HTR-8/SVneo (cell line): Measurements from ENCODE around the gene SLC7A10.
"Not testable (repeated sequence)": the region's sequence is repeated elsewhere in the genome, so short reads cannot be mapped to it uniquely, and the experiment has no call there.

ENCODE experiments used
- DNase-seq: peaks from one replicate; pipeline ENCODE4 v3.0.0; 2011; ENCODE audit warnings: low spot score, mixed read lengths; ENCODE audit not compliant: insufficient read length
- FAIRE-seq: peaks from 2 replicates; lab custom pipeline; 2011; peaks lifted over from hg19 to GRCh38; lab: Jason Lieb, UNC

SLC7A10 gene

DNA sequence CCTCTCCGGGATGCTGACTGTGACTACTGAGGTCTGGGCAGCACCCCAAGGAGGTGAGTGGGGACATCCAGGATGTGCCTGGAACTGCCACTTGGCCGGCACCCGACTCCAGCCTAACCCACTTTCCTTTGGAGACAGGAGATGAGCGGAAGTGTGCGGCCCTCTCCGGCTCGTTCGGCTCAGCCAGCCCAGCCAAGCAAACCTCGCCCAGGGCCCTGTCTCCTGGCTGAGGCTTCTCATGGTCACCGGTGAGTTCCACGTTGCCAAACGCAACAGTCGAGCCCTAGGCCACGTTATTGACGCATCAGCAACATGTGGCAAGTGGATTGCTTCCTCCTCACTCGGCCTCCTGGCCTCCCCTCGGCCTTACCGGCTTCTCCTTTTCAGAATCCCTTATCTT is 5.5 kb downstream of the SLC7A10 start:
- no peak for DNase-seq
- FAIRE-seq, result no peak

DNA sequence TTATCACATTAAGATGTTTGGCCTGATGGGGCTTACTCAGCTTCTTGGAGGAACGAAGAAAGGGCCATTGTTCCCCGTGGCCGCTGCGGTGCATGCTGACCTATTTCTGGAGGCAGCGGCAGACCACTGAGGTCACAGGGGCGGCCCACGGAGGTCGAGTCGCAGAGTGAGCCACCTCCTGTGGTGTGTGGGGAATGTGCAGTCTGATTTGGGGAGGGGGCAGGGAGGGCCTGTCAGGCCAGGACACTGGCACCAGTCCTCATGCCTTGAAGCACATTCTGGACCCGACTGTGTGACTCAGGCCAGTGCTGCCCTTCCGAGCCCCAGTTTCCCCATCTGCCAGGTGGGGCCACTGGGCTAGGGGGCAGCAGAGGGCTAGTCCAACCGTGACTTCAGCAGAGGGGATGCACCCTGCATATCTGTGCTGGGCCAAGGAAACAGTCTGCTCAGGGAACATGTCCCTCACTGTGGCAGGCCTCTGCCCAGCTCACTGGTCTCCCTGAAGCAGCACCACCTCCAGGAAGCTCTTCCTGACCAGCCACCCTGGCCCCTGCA is 6.3 kb downstream of the SLC7A10 start:
- peak; percentile 60 for FAIRE-seq
- DNase-seq, result no peak

DNA sequence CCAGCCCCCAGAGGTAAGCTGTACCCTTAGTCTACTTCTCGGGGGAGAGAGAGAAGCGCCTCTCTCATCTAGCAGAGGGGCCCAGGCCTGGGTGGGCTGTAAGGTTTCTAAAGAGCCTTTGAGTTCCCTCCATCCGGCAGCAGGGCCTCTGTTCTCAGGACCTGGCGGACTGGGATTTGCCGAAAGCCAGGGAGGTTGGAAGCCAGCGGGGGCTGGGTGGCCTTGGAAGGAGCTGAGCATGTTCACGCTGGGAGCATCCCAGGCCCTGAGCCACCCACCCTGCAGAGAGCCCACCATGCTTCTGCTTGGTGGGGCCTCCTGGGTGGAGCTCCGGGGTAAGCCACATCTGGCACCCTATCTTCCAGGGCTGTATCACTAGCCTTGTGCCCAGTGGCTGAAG is 7.8 kb downstream of the SLC7A10 start:
- FAIRE-seq, result no peak
- no peak for DNase-seq

DNA sequence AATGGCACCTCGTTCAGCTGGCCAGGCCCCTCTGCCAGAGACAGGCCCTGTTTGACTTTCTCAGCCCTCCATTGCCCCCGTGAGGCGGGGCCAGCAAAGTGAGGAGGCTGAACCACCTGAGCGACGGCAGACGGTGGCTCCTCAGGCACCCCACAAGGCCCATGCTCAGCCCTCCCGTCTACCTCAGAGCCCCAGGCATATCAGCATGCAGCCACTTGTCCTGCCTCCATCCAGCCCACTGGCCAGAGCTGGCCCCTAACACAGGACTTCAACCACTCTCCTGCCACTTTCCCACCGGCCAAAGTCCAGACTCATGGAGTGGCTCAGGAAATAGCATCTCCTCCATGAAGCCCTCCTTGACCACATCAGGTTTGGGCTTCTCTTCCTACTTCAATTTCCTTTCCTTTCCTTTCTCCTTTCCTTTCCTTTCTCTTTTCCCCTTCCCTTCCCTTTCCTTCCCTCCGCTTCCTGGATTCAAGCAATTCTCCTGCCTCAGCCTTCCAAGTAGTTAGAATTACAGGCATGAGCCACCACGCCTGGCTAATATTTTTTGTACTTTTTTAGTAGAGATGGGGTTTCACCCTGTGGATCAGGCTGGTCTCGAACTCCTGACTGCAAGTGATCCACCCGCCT is 9.3 kb downstream of the SLC7A10 start:
- FAIRE-seq, result no peak
- DNase-seq, result no peak

DNA sequence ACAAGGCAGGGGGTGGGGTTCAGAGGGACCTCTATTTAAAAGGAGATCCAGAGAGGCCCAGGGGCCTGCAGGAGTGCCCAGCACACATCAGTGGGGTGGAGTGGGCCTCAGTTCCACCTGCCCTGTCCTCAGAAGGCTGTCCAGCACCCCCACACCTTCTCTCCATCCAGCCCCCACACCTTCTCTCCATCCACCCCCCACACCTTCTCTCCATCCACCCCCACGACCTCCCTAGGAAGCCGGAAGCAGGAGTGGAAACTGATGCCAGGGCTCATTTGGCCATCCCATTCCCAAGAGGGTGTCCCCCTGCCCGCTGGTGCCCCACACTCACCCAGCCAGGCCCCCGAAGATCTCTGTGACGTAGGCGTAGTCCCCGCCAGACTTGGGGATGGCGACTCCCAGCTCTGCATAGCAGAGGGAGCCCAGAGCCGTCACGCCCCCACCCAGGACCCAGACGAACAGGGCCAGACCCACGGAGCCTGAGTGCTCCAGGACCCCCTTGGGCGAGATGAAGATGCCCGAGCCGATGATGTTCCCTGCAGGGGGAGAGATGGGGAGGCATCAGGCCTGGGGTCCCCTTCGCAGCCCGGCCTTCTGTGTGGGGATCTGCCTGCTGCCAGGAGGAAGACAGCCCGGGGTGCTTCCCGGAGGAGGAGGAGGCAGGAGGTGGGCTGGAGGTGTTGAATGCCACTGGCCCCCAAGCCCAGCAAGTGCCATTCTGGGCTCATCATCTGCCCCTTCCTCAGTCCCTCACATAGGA is 10.0 kb downstream of the SLC7A10 start:
- DNase-seq, result no peak
- FAIRE-seq, result no peak

DNA sequence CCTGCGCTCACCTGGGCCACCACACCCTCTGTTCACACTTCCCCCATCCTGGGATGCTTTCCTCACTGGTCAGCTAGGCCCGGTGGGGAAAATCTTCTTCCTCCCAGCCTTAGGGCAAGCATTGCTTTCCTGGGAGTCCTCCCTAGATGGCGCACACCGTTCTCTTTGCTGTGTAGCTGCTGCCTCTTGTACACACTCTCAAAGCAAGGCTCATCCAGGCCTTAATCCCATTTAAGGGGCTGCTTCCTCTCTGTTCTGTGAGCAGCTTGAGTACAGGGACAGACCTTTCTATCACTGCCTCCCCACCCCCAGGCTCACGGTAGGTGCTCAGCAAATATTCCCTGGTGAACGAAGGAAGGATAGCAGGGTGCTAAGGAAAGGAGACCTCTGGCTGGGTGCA is 11.1 kb downstream of the SLC7A10 start:
- peak; percentile 4 for FAIRE-seq
- peak; percentile 36 for DNase-seq

DNA sequence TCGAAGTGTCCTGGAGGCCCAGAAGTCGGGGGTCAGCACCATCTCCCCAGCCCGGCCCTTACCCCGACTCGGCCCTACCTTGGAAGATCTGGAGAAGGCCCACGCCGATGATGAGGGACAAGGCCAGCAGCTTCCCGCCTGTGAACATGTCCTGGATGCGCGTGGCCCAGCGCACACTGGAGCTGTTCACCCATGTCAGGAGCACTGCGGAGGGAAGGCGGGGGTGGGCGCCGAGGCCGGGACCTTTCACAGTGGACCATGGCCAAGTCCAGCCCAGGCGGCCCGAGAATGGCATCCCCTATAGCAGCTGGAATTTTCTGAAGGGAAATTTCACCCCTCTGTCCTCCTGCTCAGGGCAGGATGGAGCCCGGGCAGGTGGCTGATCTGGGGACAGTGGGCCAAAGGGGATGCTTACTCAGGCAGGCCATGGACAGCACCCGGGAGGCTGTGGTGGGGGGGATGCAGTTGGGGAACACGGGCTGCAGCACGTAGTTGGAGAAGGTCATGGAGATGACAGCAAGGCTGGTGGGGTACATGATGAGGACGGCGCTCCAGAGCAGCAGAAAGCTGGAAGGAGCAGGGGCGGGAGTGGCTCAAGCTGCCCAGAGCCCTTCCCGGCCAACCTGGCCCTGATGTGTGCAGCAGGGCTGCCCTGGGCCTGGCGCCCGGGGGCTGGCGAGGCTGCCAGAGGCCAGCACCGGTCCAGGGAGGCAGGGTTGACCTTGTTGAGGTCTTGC is 13.0 kb downstream of the SLC7A10 start:
- FAIRE-seq, result no peak
- DNase-seq, result no peak

DNA sequence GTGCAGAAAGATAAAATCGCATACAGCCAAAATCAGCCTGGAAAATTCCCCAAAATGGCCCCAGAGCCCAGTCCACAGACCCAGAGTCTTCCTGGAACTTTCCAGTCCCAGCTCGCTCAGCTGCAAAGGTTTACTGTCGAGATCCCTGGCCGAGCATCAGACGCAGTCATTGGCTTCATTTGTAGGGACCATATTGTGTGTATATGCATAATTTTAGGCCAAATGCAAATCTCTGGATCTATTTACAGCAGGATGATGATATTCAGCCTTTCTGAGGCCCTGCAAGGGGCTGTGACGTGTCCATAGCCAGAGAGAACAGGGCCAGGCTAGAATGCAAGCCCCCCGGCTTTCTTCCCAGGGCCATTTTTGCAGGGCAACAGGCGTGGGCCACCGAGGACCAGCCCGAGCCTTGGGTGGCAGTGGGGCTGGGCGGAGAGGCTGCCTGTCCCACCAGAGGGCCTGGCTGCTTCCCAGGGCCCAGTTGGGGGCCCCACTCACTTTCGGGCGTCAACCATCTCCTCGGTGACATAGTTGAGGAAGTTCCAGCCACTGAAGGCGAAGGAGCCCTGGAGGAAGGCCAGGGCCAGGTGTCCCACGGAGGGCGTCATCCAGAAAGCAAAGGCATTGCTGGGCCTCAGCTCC is 13.7 kb downstream of the SLC7A10 start:
- DNase-seq (no peak), FAIRE-seq (no peak)

DNA sequence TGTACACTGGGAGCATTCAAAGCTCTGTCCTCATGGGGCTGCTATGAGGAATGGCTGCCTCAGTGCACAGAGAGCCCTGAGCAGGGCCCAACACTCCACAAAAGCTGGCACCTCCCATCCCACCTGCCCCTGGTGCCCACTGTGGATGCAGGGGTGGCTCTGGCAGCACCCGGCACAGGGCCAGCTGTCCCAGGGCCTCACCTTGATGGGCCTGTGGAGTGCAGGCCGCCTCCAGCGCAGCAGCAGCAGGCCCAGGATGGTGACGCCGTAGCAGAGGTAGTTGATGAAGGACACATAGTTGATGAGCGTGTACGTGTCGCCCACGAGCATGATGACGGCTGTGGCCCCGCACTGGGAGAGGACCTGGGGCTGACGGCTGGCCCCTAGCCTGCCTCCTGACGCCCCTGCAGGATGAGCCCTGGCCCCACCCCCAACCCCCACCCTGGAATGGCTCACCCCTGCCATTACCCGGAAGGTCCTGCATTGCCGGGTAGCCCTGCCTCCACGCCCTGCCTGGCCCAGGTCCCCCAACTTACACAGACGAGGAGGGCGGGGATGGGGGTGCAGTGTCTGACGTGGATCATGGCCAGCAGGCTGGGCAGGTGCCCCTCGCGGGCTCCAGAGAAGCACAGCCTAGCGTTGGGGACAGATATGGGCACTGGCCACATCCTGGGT is 15.2 kb downstream of the SLC7A10 start:
- no peak for DNase-seq
- no peak for FAIRE-seq

DNA sequence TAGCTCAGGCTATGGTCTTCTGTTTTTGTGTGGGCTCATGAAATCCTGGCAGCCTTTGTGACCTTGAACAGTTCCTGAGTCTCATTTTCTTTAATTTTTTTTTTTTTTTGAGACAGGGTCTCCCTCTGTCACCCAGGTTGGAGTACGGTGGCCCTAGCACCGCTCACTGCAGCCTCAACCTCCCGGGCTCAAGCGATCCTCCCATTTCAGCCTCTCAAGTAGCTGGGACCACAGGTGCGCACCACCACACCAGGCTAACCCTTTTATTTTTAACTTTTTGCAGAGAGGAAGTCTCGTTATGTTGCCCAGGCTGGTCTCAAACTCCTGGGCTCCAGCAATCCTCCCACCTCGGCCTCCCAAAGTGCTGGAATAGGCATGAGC is 15.8 kb downstream of the SLC7A10 start:
- not testable (repeated sequence) for FAIRE-seq, DNase-seq

DNA sequence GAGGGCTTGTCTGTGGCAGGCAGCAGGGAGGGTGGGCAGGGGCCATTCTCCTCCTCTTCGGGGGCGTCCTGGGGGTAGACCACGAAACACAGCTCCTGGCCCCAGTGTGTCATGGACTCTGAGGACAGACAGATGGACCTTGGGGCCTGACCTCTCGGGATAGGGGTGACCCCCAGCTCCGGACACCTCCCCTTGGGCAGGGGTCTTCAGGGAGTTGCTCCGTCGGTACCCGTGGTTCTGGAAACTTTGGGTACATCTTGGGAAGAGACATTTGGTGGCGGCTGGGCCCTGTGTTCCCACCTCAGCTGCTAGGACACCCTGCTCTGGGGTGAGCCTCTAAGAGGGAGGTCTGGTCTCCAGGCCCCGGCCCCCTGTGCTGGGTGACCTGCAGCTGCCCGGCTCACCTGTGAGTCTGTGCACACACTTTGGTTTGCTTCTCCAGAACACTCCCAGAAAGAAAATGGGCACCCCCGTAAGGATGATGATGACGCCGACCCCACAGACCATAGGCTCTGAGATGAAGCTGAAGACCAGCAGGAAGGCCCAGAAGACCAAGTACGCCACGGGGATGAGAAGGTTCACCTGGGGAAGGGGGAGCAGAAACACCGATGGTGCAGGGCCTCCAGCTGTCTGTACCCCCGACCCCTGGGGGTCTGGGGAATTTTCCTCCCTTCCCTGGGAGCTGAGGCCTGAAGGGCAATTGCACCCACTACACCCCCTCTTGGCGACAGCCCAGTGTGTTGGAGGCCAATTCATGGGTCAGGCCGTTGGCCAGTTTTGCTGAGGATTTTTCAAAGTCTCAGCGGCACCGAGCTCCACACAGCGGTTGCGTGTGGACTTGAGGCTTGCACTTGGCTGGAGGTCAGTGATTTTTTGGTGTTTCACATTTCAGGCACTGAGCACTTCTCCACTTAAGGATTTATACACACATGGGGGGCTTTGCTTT is 16.5 kb downstream of the SLC7A10 start:
- DNase-seq (no peak), FAIRE-seq (no peak)

DNA sequence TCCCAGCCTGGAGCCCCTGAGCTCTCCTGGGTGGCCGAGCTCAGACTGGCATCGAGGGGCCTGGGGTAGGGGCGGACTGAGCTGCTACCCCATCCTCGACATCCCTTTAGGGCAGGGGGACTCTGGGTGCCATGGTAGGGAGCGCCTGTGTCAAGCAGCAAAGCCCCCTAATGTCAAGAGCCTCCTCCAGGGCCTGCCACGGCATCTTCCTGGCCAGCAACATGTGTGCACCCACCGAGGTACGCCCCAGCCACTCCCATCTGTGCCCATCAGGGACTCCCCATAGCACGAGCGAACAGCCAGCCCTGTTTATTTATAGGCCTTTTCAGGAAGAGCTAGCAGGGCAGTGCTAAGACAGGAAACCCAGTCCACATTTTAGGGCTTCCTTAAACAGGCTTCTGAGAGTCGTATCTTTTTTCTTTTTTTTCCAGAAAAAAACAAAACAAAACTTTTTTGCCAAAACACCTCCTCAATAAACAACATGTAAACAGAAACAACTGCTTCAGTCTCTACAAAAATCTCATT is 17.2 kb downstream of the SLC7A10 start:
- FAIRE-seq, result no peak
- DNase-seq, result no peak

DNA sequence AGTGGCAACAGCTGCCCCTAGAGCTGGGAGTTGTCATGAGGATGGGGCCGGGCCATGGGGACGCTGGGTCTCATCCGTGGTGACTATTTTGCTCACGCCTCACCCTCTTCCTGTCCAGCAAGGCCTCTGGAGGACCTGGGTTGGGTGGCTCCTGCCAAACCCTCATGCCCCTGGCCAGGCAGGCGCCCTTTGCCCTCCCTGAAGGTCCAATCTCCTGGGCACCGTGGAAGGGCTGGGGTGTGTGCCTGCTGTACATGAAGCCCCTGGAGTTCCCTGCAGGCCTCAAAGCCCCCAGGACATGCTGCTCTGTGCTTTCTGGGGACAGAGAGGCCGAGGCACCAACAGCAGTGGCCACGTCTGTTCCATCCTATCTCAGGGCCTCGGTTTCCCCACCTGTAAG is 17.7 kb downstream of the SLC7A10 start:
- DNase-seq (no peak), FAIRE-seq (no peak)

DNA sequence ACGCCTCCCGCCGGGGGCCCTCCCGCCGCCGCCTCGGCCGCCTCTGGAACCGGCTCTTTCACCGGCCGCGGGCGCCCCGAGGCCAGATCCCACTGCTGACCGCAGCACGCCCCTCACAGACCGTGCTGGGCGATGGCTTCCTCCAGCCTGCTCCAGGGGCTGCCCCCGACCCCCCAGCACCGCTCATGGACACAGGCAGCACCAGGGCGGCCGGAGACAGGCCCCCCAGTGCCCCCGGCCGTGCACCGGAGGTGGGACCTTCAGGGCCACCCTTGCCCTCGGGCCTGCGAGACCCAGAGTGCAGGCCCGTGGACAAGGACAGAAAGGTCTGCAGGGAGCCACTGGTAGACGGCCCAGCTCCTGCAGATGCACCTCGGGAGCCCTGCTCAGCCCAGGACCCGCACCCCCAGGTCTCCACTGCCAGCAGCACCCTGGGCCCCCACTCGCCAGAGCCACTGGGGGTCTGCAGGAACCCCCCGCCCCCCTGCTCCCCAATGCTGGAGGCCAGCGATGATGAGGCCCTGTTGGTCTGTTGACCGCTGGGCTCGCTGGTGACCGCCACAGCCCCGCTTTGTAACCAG is 18.5 kb downstream of the SLC7A10 start:
- FAIRE-seq (no peak), DNase-seq (no peak)

DNA sequence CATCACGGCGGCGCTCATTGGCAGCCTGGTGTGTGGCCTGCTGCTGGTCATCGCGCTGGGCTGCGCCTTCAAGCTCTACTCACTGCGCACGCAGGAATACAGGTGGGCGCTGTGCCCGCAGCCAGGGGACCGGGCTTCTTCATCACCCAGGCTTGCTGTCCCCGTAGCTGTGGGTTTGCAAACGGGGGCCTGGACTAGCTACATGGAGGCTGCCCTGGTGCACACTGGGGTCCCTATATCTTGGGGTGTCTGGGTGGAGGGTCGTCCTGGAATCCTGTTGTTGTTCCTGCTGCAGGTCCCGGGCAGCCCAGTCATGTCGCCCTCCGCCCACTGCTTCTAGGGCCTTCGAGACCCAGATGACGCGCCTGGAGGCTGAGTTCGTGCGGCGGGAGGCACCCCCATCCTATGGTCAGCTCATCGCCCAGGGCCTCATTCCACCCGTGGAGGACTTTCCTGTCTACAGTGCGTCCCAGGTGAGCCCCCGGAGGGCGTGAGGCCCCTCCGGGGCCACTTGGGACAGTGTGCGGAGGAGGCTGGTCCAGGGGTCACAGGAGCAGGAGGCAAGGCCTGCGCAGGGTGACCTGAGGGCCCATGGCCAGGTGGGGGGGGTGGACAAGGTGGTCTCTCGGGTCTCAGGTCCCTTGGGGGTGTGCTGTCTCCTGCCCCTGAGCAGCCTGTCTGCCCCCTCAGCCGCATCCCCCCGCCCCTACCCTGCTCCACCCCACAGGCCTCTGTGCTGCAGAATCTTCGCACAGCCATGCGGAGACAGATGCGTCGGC is 19.2 kb downstream of the SLC7A10 start:
- no peak for FAIRE-seq
- DNase-seq, result no peak

DNA sequence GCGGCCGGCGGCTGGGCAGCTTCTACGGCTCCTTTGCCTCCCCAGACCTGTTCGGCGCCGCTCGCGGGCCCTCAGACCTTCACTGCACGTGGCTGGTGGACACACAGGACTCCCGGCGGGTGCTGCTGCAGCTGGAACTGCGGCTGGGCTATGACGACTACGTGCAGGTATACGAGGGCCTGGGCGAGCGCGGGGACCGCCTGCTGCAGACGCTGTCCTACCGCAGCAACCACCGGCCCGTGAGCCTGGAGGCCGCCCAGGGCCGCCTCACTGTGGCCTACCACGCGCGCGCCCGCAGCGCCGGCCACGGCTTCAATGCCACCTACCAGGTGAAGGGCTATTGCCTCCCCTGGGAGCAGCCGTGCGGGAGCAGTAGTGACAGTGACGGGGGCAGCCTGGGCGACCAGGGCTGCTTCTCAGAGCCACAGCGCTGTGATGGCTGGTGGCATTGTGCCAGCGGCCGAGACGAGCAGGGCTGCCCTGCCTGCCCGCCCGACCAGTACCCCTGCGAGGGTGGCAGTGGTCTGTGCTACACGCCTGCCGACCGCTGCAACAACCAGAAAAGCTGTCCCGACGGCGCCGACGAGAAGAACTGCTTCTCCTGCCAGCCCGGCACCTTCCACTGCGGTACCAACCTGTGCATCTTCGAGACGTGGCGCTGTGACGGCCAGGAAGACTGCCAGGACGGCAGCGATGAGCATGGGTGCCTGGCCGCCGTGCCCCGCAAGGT is 20.0 kb downstream of the SLC7A10 start:
- FAIRE-seq (no peak), DNase-seq (no peak)

DNA sequence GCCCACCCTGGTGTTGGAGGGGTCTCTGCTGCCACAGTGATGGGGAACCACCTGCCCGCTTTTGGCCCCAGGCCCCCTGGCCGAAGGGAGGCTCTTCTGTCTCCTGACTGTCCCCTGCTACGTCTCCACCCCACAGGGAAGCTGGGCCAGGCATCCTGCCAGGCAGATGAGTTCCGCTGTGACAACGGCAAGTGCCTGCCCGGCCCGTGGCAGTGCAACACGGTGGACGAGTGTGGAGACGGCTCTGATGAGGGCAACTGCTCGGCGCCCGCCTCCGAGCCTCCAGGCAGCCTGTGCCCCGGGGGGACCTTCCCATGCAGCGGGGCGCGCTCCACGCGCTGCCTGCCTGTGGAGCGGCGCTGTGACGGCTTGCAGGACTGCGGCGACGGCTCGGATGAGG is 20.5 kb downstream of the SLC7A10 start:
- DNase-seq, result no peak
- FAIRE-seq, result no peak
